Right lobe of liver (tissue), 6 donors: ENCODE measurements around the gene MYO15A. TPM values are rescaled to one million over a fixed set of nuclear protein-coding genes. Genes with fewer than 3 reads are reported as not detected.

Experiments
- ATAC-seq, 4 donors: fragments of 200-7000 bp; cut with Tn5 transposase; one replicate each; pipeline ENCODE4 v1.9.1; 2020; ENCODE audit warnings: mild to moderate bottlenecking in 4 of 4, moderate library complexity in 4 of 4
- DNase-seq, 3 donors: peaks; one replicate each; pipeline ENCODE4 v3.0.0-alpha.2; 2020
- H3K27ac ChIP-seq, 3 donors: fragments of 200-600 bp; one replicate each; pipeline ENCODE4 v1.8.0; 2022
- H3K27me3 ChIP-seq, 2 donors: fragments of 200-600 bp; one replicate each; pipeline ENCODE4 v1.8.0; 2022
- H3K36me3 ChIP-seq, 4 donors: fragments of 200-600 bp; sonication (generic) in 1 of 4; one replicate each; pipeline versions ENCODE4 v1.5.1 to v1.8.0; 2017 to 2022; ENCODE audit warnings: control low read depth in 1 of 4
- H3K4me1 ChIP-seq, 4 donors: fragments of 200-600 bp; sonication (generic) in 1 of 4; one replicate each; pipeline versions ENCODE4 v1.5.1 to v1.8.0; 2017 to 2022; ENCODE audit warnings: control low read depth in 1 of 4
- H3K4me3 ChIP-seq, 3 donors: fragments of 200-600 bp; one replicate each; pipeline ENCODE4 v1.8.0; 2022
- H3K9me3 ChIP-seq, 4 donors: fragments of 200-600 bp; sonication (generic) in 1 of 4; one replicate each; pipeline versions ENCODE4 v1.5.1 to v1.8.0; 2017 to 2022; ENCODE audit warnings: control low read depth in 1 of 4
- POLR2A ChIP-seq: fragments of 450-650 bp; IDR thresholded peaks from one replicate; pipeline ENCODE4 v1.6.1; 2017; ENCODE audit warnings: antibody characterized with exemption, mild to moderate bottlenecking
- WGBS: methylation state at CpG from one replicate; pipeline ENCODE4 v1.1.6; 2018; ENCODE audit warnings: low coverage, low lambda C conversion rate; ENCODE audit not compliant: insufficient coverage; ENCODE audit errors: missing lambda C conversion rate; 5-methylcytosine and 5-hydroxymethylcytosine counted together
- intact Hi-C, 2 donors: fragments of 100-400 bp; cut with DNase I; formaldehyde crosslinking; loops; one replicate each; pipeline versions ENCODE4 v1.11.2 to v1.14.1; 2022
- total RNA-seq, 6 experiments: library from RNA; depleted of rRNA in 2 of 6; stranded (reverse); fragments of >200 nt in 2 of 6; fragmentation: NEBNext Ultra II Directional in 3 of 6; extraction: Animal tissue kit (Norgen Biotek cat#: 25700) in 3 of 6; gene quantifications; one replicate each; pipeline versions ENCODE4 v1.1.0 to v1.2.4, GENCODE V29; 2016 to 2023
- TF ChIP-seq, protein P1 (sequence below), 4 donors: fragments of 200-600 bp in 3 of 4; fragments of 450-650 bp in 1 of 4; IDR thresholded peaks; one replicate each; pipeline versions ENCODE4 v1.5.1 to v1.8.0; 2016 to 2022; ENCODE audit warnings: antibody characterized with exemption in 4 of 4, mild to moderate bottlenecking in 2 of 4
- donor health status: DM: no; HTN: yes; CAD: no.
- donor health status: DM: no; HTN: no; CAD: no.
- donor health status: DM: no; HTN: no; CAD: no.
- donor health status: DM: no; HTN: yes; CAD: no.
- donor health status: DM: no; HTN: yes; CAD: no.

Gene MYO15A
- total RNA-seq, 6 experiments from 2014 or later = 0.19 to 6.2 (median 1.5) TPM

- peaks cover 0 to 24% (median 9%) of the 10 kb centered on the region in 4 donors for H3K4me1 ChIP-seq
- no peaks in the 10 kb centered on the region for H3K36me3 ChIP-seq
- 70% methylated on average over 1 of the region's 5 CpGs for WGBS
- DNase-seq = no peak
- TF ChIP-seq POLR2A = no peak
- TF ChIP-seq, protein P1, sequence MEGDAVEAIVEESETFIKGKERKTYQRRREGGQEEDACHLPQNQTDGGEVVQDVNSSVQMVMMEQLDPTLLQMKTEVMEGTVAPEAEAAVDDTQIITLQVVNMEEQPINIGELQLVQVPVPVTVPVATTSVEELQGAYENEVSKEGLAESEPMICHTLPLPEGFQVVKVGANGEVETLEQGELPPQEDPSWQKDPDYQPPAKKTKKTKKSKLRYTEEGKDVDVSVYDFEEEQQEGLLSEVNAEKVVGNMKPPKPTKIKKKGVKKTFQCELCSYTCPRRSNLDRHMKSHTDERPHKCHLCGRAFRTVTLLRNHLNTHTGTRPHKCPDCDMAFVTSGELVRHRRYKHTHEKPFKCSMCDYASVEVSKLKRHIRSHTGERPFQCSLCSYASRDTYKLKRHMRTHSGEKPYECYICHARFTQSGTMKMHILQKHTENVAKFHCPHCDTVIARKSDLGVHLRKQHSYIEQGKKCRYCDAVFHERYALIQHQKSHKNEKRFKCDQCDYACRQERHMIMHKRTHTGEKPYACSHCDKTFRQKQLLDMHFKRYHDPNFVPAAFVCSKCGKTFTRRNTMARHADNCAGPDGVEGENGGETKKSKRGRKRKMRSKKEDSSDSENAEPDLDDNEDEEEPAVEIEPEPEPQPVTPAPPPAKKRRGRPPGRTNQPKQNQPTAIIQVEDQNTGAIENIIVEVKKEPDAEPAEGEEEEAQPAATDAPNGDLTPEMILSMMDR (IDR thresholded peaks at IDR 0.05) = no peak
- intact Hi-C loops = no loop called here
- peak in 1 of 4 donors; percentile 13 for ATAC-seq
- H3K27me3 ChIP-seq = no peaks in the 10 kb centered on the region
- no peak overlapping the region for H3K4me3 ChIP-seq
- H3K9me3 ChIP-seq = no peaks in the 10 kb centered on the region
- H3K27ac ChIP-seq = peak overlapping the region in 2 of 3 donors; percentile 98 to 99
These were observed 72.8 kb downstream of the MYO15A start for GRCh38 chr17:18181358-18181757.

GRCh38 chr17:18182110-18182977 lies 73.8 kb downstream of the MYO15A start:
- H3K4me1 ChIP-seq = peaks cover 0 to 33% (median 14%) of the 10 kb centered on the region in 4 donors
- 8% methylated on average over 21 of the region's 28 CpGs for WGBS
- ATAC-seq (peak; percentile 45 to 57 (median 52)), DNase-seq (peak; percentile 80 to 87 (median 83))
- intact Hi-C loops = no loop called here
- H3K27me3 ChIP-seq = no peaks in the 10 kb centered on the region
- H3K4me3 ChIP-seq = peak overlapping the region; percentile 86 to 90 (median 88)
- H3K9me3 ChIP-seq = no peaks in the 10 kb centered on the region
- no peaks in the 10 kb centered on the region for H3K36me3 ChIP-seq
- TF ChIP-seq POLR2A = no peak
- TF ChIP-seq, protein P1 (IDR thresholded peaks at IDR 0.05) = no peak
- H3K27ac ChIP-seq = peak overlapping the region; percentile 96 to 99 (median 98)

DNA sequence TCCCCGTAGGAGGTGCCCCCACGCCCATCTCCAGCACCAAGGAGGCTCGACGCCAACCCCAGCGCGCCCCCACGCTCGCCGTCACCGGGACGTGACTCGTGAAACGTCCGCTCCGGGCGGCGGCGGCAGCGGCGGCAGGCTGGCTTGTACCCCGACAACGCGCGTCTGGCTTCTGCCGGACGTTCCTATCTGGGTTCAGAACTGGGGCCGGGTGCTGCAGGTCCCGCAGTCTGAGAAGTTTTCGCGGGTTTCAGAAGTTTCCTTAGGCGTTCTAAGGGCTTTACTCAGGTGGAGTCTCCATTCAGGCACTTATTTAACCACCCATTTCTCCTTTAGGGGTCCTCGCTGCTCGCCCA lies 74.4 kb downstream of the MYO15A start:
- Histone ChIP-seq H3K27ac (peak overlapping the region; percentile 96 to 99 (median 98)), H3K4me1 (peaks cover 0 to 35% (median 17%) of the 10 kb centered on the region in 4 donors), H3K9me3 (no peaks in the 10 kb centered on the region), H3K36me3 (no peaks in the 10 kb centered on the region), H3K27me3 (no peaks in the 10 kb centered on the region), H3K4me3 (peak overlapping the region; percentile 86 to 90 (median 88))
- DNase-seq (peak; percentile 86 to 90 (median 89)), ATAC-seq (peak; percentile 52 to 62 (median 57))
- TF ChIP-seq, protein P1 (IDR thresholded peaks at IDR 0.05) = no peak
- TF ChIP-seq POLR2A = peak; percentile 55
- WGBS = 0% methylated on average over 4 of the region's 33 CpGs
- intact Hi-C loops = no loop called here

DNA sequence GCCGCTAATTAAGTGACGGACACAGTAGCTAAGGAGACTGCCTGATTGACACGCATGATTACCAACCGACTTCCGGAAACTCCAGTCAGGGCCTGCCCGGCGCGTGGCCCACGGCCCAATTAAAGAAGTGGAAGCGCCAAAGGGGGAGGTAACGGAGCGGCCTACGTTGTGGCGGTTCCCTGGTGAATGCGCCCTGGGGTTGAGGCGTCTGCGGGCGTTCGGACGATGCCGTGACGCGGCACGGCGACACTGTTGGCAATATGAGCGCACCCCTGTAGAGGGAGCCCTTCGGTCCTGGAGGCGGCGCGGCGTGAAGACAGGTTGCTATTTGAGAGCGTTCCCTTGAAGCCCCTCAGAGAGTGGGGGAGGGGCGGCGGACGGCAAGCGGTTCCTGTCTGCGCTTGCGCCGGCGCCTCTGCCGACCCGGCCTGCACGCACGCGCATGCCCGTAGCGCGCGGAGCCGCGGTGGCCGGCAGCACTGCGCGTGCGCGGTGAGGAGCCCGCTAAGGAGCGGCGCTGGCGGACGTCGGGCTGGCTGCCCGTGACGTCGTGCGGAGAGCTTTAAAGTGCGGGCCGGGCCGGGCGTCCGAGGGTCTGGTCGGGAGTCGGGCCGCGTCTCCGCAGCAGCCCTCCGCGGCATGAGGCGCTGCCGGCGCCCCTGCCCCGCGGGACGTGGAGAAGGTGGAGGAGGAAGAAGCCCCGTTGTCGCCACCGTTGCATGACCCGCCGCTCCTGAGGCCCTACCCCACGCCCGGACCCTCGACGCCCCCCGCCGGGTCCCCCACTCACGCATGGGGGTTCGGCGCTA lies 75.0 kb downstream of the MYO15A start, which contains the start of gene ALKBH5:
ALKBH5 (plus strand) TSS at position 495 of the 809 bp plus-strand sequence. CDS start 416 bp downstream, outside the sequence.
- 0% methylated on average over 13 of the region's 98 CpGs for WGBS
- Histone ChIP-seq H3K27me3 (no peaks in the 10 kb centered on the region), H3K4me1 (peaks cover 0 to 41% (median 20%) of the 10 kb centered on the region in 4 donors), H3K36me3 (no peaks in the 10 kb centered on the region), H3K4me3 (peak within 1 kb of the TSS; percentile 86 to 90 (median 88)), H3K9me3 (no peaks in the 10 kb centered on the region), H3K27ac (peak within 1 kb of the TSS; percentile 96 to 99 (median 98))
- peak; percentile 93 for TF ChIP-seq POLR2A
- TF ChIP-seq, protein P1 (IDR thresholded peaks at IDR 0.05) = peak in 3 of 4 donors; percentile 20 to 29 (median 22)
- ATAC-seq (peak; percentile 80 to 93 (median 88)), DNase-seq (peak; percentile 96 to 99 (median 98))
- intact Hi-C loops = no loop called here
